Hair follicle dermal papilla cell (primary cell): ENCODE data around the gene HJV. TPM values are rescaled to one million over a fixed set of nuclear protein-coding genes. Genes with fewer than 3 reads are reported as not detected.

ENCODE experiments used
- small RNA-seq: library from RNA; depleted of rRNA; stranded (forward); fragments of <200 nt; gene quantifications from one replicate; pipeline ENCODE3, GENCODE V24; 2012
- total RNA-seq: library from RNA; depleted of rRNA; stranded (reverse); fragments of >200 nt; gene quantifications from 2 replicates; pipeline ENCODE4 v1.2.3, GENCODE V29; 2012

Gene HJV, protein sequence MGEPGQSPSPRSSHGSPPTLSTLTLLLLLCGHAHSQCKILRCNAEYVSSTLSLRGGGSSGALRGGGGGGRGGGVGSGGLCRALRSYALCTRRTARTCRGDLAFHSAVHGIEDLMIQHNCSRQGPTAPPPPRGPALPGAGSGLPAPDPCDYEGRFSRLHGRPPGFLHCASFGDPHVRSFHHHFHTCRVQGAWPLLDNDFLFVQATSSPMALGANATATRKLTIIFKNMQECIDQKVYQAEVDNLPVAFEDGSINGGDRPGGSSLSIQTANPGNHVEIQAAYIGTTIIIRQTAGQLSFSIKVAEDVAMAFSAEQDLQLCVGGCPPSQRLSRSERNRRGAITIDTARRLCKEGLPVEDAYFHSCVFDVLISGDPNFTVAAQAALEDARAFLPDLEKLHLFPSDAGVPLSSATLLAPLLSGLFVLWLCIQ
- total RNA-seq: not detected in 2 replicates

DNA sequence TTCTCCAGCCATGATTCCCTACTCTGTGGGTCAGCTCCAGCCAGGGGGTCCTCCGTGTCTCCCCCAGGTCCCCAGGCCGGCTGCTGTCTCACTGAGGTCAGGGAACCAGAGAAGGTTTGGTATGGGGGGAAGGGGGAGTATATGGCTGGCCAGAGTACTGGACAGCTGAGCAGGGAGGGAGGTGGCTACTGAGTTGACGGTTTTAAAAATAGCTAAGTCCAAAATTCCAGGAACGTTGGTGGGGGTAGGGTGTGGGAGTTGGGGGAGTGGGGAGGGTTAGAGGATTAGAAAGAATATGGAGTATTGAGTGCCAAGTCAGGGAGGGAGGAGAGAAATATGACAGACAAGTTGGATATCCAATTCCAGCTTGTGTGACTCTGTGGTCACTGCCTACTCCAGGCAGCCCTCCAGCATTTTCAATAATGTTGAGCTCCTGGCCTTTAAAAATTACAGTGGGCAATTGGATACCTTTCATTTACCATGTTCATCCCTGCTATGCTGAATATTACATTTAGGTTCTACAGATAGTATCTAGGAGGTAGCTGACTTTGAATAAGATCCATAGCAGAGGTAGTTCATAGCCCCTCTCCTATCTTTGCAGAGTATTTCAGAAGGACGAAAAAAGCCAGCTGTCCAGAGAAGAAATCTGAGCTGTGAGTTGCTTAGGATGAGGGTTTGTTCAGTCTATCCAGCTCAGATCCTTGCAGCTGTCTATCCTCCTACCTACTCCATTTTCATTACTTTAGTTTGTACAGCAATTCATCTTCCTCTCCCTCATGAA lies at the start of gene HJV:
Gene HJV (minus strand): TSS at position 114 of the 781 bp plus-strand sequence. CDS start 1,504 bp downstream, outside the sequence.

DNA sequence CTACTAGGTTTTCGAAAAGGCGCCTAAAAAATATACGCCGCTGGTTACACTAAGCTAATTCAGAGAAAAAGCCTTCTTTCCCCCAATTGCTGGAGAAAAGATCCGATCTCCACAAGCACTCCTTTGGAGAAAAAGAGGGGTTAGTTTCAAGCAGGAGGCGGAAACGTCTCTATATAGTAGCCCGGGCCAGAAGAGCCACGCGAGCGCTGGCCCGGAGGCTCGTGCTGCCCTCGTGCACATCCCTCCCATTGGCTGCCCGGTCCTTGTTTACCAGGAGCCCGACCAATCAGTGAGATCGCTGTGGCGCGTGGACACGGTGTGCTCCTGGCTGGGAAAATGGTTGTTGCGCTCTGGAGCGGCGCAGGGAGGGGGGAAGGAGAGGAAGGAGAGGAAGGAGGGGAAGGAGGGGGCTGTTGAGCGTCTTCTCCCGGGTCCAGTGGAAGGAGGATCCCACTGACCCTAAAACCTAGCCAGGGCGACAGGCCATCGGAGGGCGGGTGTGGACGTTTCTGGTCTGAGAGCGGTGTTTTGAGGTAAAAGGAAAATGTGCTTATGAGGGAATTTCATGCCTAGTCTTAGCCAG lies 25.0 kb downstream of the HJV start, which contains the start of gene TXNIP:
Gene TXNIP (minus strand): TSS at position 147 of the 583 bp plus-strand sequence. CDS start 313 bp downstream, outside the sequence.

Small RNA genes within 50 kb of the gene (small RNA-seq; reads per million reads assigned to genes)
- 157 reads per million, percentile 98 among the genes with 10 or more reads in this experiment for gene RNVU1-6

Other genes with a start within 250 kb of the HJV start
- gene RNF115, start 197.6 kb downstream of the HJV start, total RNA-seq: 32.1 and 40.1 TPM in 2 replicates
- 69.9 and 70.7 TPM in 2 replicates for gene POLR3C, start 197.5 kb downstream of the HJV start, total RNA-seq
- 4.9 and 9.2 TPM in 2 replicates for gene NUDT17, start 176.1 kb downstream of the HJV start, total RNA-seq
- gene PIAS3, start 162.7 kb downstream of the HJV start, total RNA-seq: 23.5 and 24.3 TPM in 2 replicates
- 0.65 and 1.2 TPM in 2 replicates for gene ANKRD35, start 135.9 kb downstream of the HJV start, total RNA-seq
- 1.5 and 2.6 TPM in 2 replicates for gene ITGA10, start 111.7 kb downstream of the HJV start, total RNA-seq
- 24.7 TPM in 2 replicates for gene PEX11B, start 103.0 kb downstream of the HJV start, total RNA-seq
- 46.2 and 47.6 TPM in 2 replicates for gene RBM8A, start 94.3 kb downstream of the HJV start, total RNA-seq
- gene LIX1L, start 63.7 kb downstream of the HJV start, total RNA-seq: 50.8 and 52.1 TPM in 2 replicates
- 1.3 and 1.6 TPM in 2 replicates for gene ANKRD34A, start 57.2 kb downstream of the HJV start, total RNA-seq
- gene POLR3GL, start 57.0 kb downstream of the HJV start, total RNA-seq: 8.4 and 13.0 TPM in 2 replicates
- gene TXNIP, start 25.2 kb downstream of the HJV start, total RNA-seq: 34.5 and 50.3 TPM in 2 replicates
- 1.9 and 2.4 TPM in 2 replicates for gene NBPF10, start 123.1 kb upstream of the HJV start, total RNA-seq
- 81.4 and 83.4 TPM in 2 replicates for gene NOTCH2NLA, start 207.3 kb upstream of the HJV start, total RNA-seq